ENCODE data around the gene ZBTB16.

- TF ChIP-seq CTCF (conservative IDR thresholded peaks at IDR 0.05; ENCODE audit: low read depth in 2 of 2), result peak; percentile 70 to 98
- TF ChIP-seq EZH2phosphoT487 (IDR thresholded peaks at IDR 0.05; ENCODE audit: unreplicated experiment), result no peak
- TF ChIP-seq EZH2 (IDR thresholded peaks at IDR 0.05; ENCODE audit: low read depth, unreplicated experiment), result no peak
- no peak for TF ChIP-seq POLR2AphosphoS5 (IDR thresholded peaks at IDR 0.05; ENCODE audit: low read depth)
- no peak for TF ChIP-seq REST (IDR thresholded peaks at IDR 0.05; ENCODE audit: unreplicated experiment)
- no peak for TF ChIP-seq CREB1 (CRISPR knock-in tag; IDR thresholded peaks at IDR 0.05; ENCODE audit: low read depth)
- no peak for TF ChIP-seq ETS1 (IDR thresholded peaks at IDR 0.05)
- no peak for TF ChIP-seq ZNF331 (CRISPR knock-in tag; IDR thresholded peaks at IDR 0.05; ENCODE audit: low read depth)
- TF ChIP-seq JUNB (IDR thresholded peaks at IDR 0.05; ENCODE audit: unreplicated experiment), result no peak
- no peak for TF ChIP-seq STAT1 (IDR thresholded peaks at IDR 0.05; ENCODE audit: unreplicated experiment)
- no peak for TF ChIP-seq NANOG (IDR thresholded peaks at IDR 0.05; ENCODE audit: borderline replicate concordance)
Measured at GRCh38 chr11:114280696-114281095, 221.2 kb downstream of the ZBTB16 start.

Data from GM23338 (cell line).